DND-41 (cell line): ENCODE measurements around the gene FOLR3.
"Not testable (repeated sequence)": the region's sequence is repeated elsewhere in the genome, so short reads cannot be mapped to it uniquely, and the experiment has no call there.

Experiments used
- EZH2 ChIP-seq: IDR thresholded peaks from 3 replicates; pipeline ENCODE4 v1.6.1; 2012; ENCODE audit warnings: borderline replicate concordance, low read depth, mild to moderate bottlenecking, moderate library complexity, low read length, inconsistent platforms; ENCODE audit not compliant: severe bottlenecking
- TF ChIP-seq, protein P1 (sequence below): IDR thresholded peaks from 2 replicates; pipeline ENCODE4 v1.5.1; 2012; ENCODE audit warnings: borderline replicate concordance, low read length, moderate library complexity, mild to moderate bottlenecking; ENCODE audit not compliant: poor library complexity, severe bottlenecking; ENCODE audit errors: extremely low read depth

DNA sequence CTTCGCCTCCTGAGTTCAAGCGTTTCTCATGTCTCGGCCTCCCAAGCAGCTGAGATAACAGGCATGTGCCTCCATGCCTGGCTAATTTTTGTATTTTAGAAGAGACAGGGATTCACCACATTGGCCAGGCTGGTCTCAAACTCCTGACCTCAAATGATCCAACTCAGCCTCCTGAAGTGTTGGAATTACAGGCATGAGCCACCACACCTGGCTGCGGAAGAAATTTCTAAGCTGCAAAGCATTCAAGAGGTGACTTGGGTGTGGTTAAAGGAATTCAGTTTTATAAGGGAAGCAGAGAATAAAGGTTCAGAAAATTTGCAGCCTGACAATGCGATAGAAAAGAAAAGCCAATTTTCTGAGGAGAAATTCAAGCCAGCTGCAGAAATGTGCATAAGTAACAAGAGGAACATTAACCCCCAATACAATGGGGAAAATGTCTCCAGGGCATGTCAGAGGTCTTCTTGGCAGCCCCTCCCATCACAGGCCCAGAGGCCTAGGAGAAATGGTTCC is 33.6 kb downstream of the FOLR3 start:
- TF ChIP-seq, protein P1, sequence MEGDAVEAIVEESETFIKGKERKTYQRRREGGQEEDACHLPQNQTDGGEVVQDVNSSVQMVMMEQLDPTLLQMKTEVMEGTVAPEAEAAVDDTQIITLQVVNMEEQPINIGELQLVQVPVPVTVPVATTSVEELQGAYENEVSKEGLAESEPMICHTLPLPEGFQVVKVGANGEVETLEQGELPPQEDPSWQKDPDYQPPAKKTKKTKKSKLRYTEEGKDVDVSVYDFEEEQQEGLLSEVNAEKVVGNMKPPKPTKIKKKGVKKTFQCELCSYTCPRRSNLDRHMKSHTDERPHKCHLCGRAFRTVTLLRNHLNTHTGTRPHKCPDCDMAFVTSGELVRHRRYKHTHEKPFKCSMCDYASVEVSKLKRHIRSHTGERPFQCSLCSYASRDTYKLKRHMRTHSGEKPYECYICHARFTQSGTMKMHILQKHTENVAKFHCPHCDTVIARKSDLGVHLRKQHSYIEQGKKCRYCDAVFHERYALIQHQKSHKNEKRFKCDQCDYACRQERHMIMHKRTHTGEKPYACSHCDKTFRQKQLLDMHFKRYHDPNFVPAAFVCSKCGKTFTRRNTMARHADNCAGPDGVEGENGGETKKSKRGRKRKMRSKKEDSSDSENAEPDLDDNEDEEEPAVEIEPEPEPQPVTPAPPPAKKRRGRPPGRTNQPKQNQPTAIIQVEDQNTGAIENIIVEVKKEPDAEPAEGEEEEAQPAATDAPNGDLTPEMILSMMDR = not testable (repeated sequence)
- not testable (repeated sequence) for TF ChIP-seq EZH2
